Neural progenitor cell (in vitro differentiated cells): ENCODE measurements around the gene ARMC9. TPM values are rescaled to one million over a fixed set of nuclear protein-coding genes. Genes with fewer than 3 reads are reported as not detected.

Source experiments
- DNase-seq: peaks from one replicate; pipeline ENCODE4 v3.0.0-alpha.2; 2016; ENCODE audit warnings: low spot score
- H2AFZ ChIP-seq: fragments of 200-600 bp; sonication (generic); replicated peaks from 2 replicates; pipeline ENCODE4 v1.6.1; 2016; ENCODE audit warnings: antibody characterized with exemption
- H3F3A ChIP-seq: fragments of 200-600 bp; sonication (generic); 2 replicates; pipeline ENCODE4 v1.6.1; 2016; ENCODE audit warnings: antibody characterized with exemption, low read depth
- H3K27ac ChIP-seq: fragments of 200-600 bp; sonication (generic); 2 replicates; pipeline ENCODE4 v1.5.1; 2016; ENCODE audit warnings: mild to moderate bottlenecking
- H3K27me3 ChIP-seq: fragments of 200-600 bp; sonication (generic); 2 replicates; pipeline ENCODE4 v1.6.1; 2016; ENCODE audit warnings: mild to moderate bottlenecking, moderate library complexity
- H3K36me3 ChIP-seq: fragments of 200-600 bp; sonication (generic); 2 replicates; pipeline ENCODE4 v1.5.1; 2016
- H3K4me1 ChIP-seq: fragments of 200-600 bp; sonication (generic); 2 replicates; pipeline ENCODE4 v1.6.1; 2016; ENCODE audit warnings: mixed run types
- H3K4me2 ChIP-seq: fragments of 200-600 bp; sonication (generic); 2 replicates; pipeline ENCODE4 v1.6.1; 2016
- H3K4me3 ChIP-seq: fragments of 200-600 bp; sonication (generic); 2 replicates; pipeline ENCODE4 v1.5.1; 2016
- H3K79me2 ChIP-seq: fragments of 200-600 bp; sonication (generic); 2 replicates; pipeline ENCODE4 v1.6.1; 2016; ENCODE audit warnings: low read depth
- H3K9ac ChIP-seq: fragments of 200-600 bp; sonication (generic); 2 replicates; pipeline ENCODE4 v1.6.1; 2016
- H3K9me3 ChIP-seq: fragments of 200-600 bp; sonication (generic); 2 replicates; pipeline ENCODE4 v1.5.1; 2016; ENCODE audit warnings: low read depth
- H4K20me1 ChIP-seq: fragments of 200-600 bp; sonication (generic); 2 replicates; pipeline ENCODE4 v1.6.1; 2016; ENCODE audit warnings: low read depth
- H3K27ac Mint-ChIP-seq: 3 replicates; pipeline ENCODE4 v1.8.0; 2021; ENCODE audit warnings: mixed read lengths
- H3K27me3 Mint-ChIP-seq: 2 replicates; pipeline ENCODE4 v1.8.0; 2022; ENCODE audit warnings: low read depth, mild to moderate bottlenecking, inconsistent platforms, moderate library complexity, mixed read lengths; ENCODE audit not compliant: insufficient read depth
- H3K36me3 Mint-ChIP-seq: 3 replicates; pipeline ENCODE4 v1.8.0; 2021; ENCODE audit warnings: mixed read lengths
- H3K4me1 Mint-ChIP-seq: 3 replicates; pipeline ENCODE4 v1.8.0; 2021; ENCODE audit warnings: mixed read lengths
- H3K4me3 Mint-ChIP-seq: 3 replicates; pipeline ENCODE4 v1.8.0; 2021; ENCODE audit warnings: mild to moderate bottlenecking, moderate library complexity, mixed read lengths
- H3K9me3 Mint-ChIP-seq: 3 replicates; pipeline ENCODE4 v1.8.0; 2020; ENCODE audit warnings: mixed read lengths
- EZH2 ChIP-seq: fragments of 200-600 bp; sonication (generic); IDR thresholded peaks from 2 replicates; pipeline ENCODE4 v1.6.1; 2017; ENCODE audit warnings: antibody characterized with exemption, mild to moderate bottlenecking, moderate library complexity
- EZH2phosphoT487 ChIP-seq: fragments of 200-600 bp; sonication (generic); IDR thresholded peaks from 2 replicates; pipeline ENCODE4 v1.6.1; 2017; ENCODE audit warnings: antibody characterized with exemption
- total RNA-seq: library from RNA; depleted of rRNA; stranded (reverse); fragments of >200 nt; gene quantifications from 2 replicates; pipeline ENCODE4 v1.2.3, GENCODE V29; 2015; ENCODE audit warnings: low replicate concordance
- TF ChIP-seq, protein P1 (sequence below): fragments of 200-600 bp; sonication (generic); IDR thresholded peaks from 2 replicates; pipeline ENCODE4 v1.5.1; 2017; ENCODE audit warnings: antibody characterized with exemption, mild to moderate bottlenecking

ARMC9 gene
- total RNA-seq, 1 donor from 2014 or later = 45.8 TPM

DNA sequence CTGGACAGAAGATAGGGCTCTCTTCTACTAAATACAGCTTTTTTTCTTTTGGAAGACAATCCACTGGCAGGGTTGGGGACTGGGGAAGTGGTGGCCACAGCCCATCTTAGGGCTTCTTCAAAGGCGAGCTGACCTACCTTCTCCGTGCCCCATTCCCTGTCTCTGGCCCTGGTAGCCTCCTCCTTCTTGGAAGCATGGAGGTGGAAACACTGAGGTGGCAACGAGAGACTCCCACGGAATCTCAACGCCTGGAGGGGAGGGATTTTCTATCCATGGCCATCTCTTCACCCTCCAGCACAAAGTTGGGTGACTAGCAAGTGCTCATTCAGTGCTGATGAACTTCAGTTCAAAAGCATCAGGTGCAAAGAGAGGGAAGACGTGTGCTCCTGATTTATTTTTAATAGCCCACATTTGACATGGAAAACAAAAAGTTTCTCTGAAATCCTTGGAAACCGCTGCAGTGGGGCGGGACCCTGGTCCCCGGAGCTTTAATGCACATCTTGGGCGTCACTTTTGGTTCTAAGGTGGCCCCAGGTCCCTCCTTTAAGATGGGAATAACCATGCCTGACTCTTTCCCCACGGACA, 633 bp upstream of the ARMC9 start:
- Histone ChIP-seq H3K36me3 (no peaks in the 10 kb centered on the region), H3K27me3 (no peaks in the 10 kb centered on the region), H3K4me3 (peak overlapping the region; percentile 57), H4K20me1 (no peaks in the 10 kb centered on the region), H3K27ac (no peak overlapping the region), H3K79me2 (peaks cover 22% of the 10 kb centered on the region), H3K9ac (no peak overlapping the region), H2AFZ (peak overlapping the region; percentile 57), H3K9me3 (no peaks in the 10 kb centered on the region), H3K4me2 (peak overlapping the region; percentile 85), H3F3A (peaks cover 10% of the 10 kb centered on the region), H3K4me1 (peaks cover 3% of the 10 kb centered on the region)
- peaks cover 6% of the 10 kb centered on the region for H3K27me3 Mint-ChIP-seq
- TF ChIP-seq EZH2 = no peak
- TF ChIP-seq, protein P1, sequence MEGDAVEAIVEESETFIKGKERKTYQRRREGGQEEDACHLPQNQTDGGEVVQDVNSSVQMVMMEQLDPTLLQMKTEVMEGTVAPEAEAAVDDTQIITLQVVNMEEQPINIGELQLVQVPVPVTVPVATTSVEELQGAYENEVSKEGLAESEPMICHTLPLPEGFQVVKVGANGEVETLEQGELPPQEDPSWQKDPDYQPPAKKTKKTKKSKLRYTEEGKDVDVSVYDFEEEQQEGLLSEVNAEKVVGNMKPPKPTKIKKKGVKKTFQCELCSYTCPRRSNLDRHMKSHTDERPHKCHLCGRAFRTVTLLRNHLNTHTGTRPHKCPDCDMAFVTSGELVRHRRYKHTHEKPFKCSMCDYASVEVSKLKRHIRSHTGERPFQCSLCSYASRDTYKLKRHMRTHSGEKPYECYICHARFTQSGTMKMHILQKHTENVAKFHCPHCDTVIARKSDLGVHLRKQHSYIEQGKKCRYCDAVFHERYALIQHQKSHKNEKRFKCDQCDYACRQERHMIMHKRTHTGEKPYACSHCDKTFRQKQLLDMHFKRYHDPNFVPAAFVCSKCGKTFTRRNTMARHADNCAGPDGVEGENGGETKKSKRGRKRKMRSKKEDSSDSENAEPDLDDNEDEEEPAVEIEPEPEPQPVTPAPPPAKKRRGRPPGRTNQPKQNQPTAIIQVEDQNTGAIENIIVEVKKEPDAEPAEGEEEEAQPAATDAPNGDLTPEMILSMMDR = no peak
- H3K9me3 Mint-ChIP-seq = peaks cover 2% of the 10 kb centered on the region
- no peak for DNase-seq
- peak overlapping the region; percentile 82 for H3K27ac Mint-ChIP-seq
- H3K4me1 Mint-ChIP-seq = peaks cover 30% of the 10 kb centered on the region
- peak overlapping the region; percentile 97 for H3K4me3 Mint-ChIP-seq
- H3K36me3 Mint-ChIP-seq = peaks cover 12% of the 10 kb centered on the region

DNA sequence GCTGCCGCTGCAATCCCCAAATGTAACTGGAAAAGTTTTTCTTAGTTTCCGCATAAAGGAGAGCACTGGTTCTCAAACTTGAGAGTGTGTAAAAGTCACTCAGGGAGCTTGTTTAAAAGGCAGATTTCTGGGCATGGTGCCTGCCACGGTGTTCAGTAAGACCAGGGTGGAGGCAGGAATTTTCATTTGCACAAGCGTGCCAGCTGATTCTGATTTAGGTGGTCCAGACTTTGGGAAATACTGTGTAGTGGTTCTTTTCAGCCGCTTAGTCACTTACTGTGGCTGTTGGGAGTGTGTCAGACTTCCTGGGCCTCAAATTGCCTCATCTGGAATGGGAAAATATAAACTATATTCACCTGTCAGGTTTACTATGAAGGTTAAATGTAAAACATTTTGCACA, 788 bp downstream of the ARMC9 start:
- peaks cover 2% of the 10 kb centered on the region for H3K9me3 Mint-ChIP-seq

GRCh38 chr2:231200805-231201474, 2.5 kb downstream of the ARMC9 start:
- H3K79me2 ChIP-seq = peaks cover 25% of the 10 kb centered on the region
- H3K27ac Mint-ChIP-seq = peak overlapping the region; percentile 19
- H3K4me1 ChIP-seq = peaks cover 3% of the 10 kb centered on the region
- H3K4me2 ChIP-seq = no peak overlapping the region
- no peak overlapping the region for H3K27ac ChIP-seq
- H3K27me3 Mint-ChIP-seq = peaks cover 6% of the 10 kb centered on the region
- peaks cover 16% of the 10 kb centered on the region for H3K36me3 Mint-ChIP-seq
- H4K20me1 ChIP-seq = no peaks in the 10 kb centered on the region
- no peak for TF ChIP-seq EZH2
- TF ChIP-seq, protein P1 = no peak
- TF ChIP-seq EZH2phosphoT487 = no peak
- H3K9me3 Mint-ChIP-seq = peaks cover 2% of the 10 kb centered on the region
- peak overlapping the region; percentile 55 for H3K4me3 Mint-ChIP-seq
- peaks cover 30% of the 10 kb centered on the region for H3K4me1 Mint-ChIP-seq
- no peak for DNase-seq
- no peaks in the 10 kb centered on the region for H3K36me3 ChIP-seq
- no peak overlapping the region for H3K9ac ChIP-seq
- H3K4me3 ChIP-seq = no peak overlapping the region
- no peaks in the 10 kb centered on the region for H3K27me3 ChIP-seq
- peaks cover 6% of the 10 kb centered on the region for H3F3A ChIP-seq
- H3K9me3 ChIP-seq = no peaks in the 10 kb centered on the region
- no peak overlapping the region for H2AFZ ChIP-seq

More for the DNA sequence above, 788 bp downstream of the ARMC9 start:
- H3F3A ChIP-seq = peaks cover 6% of the 10 kb centered on the region
- peak overlapping the region; percentile 93 for H3K27ac Mint-ChIP-seq
- H3K9me3 ChIP-seq = no peaks in the 10 kb centered on the region
- H3K36me3 ChIP-seq = no peaks in the 10 kb centered on the region
- H3K4me3 ChIP-seq = peak overlapping the region; percentile 57
- peaks cover 22% of the 10 kb centered on the region for H3K79me2 ChIP-seq
- H3K9ac ChIP-seq = peak overlapping the region; percentile 65
- peaks cover 3% of the 10 kb centered on the region for H3K4me1 ChIP-seq
- H4K20me1 ChIP-seq = no peaks in the 10 kb centered on the region
- H3K27me3 Mint-ChIP-seq = peaks cover 6% of the 10 kb centered on the region
- no peak for DNase-seq
- H3K4me2 ChIP-seq = peak overlapping the region; percentile 85
- no peaks in the 10 kb centered on the region for H3K27me3 ChIP-seq
- H3K27ac ChIP-seq = no peak overlapping the region
- H3K4me1 Mint-ChIP-seq = peaks cover 30% of the 10 kb centered on the region
- TF ChIP-seq EZH2 (no peak), EZH2phosphoT487 (no peak)
- TF ChIP-seq, protein P1 = no peak
- H3K4me3 Mint-ChIP-seq = peak overlapping the region; percentile 97
- peaks cover 16% of the 10 kb centered on the region for H3K36me3 Mint-ChIP-seq
- H2AFZ ChIP-seq = peak overlapping the region; percentile 57
